ENCODE results near the gene PIK3R4. TPM values are rescaled to one million over a fixed set of nuclear protein-coding genes. Genes with fewer than 3 reads are reported as not detected.
A peak's percentile ranks its signal among the peaks of the same experiment; 100 is the strongest.

Gene PIK3R4
- total RNA-seq, 1 experiment from 2014 or later, result 47.3 TPM

DNA sequence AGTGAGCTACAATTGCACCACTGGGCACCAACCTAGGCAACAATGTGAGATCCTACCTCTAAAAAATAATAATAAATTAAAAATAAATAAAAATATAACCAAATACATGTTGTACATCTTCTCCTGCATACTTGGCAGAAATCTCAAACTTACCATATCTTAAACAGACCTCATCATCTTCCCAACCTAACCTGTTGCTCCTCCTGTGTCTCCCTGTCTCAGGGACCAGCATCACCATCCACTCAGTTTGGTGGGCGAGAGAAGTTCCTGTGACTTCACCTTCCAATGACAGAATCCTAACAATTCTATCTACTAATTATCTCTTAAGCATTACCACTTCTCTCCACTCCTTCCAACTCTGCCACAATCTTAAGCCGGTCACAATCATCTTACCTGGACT lies 3.3 kb downstream of the PIK3R4 start:
- peak overlapping the region; percentile 1 for H3K4me3 Mint-ChIP-seq (ENCODE audit: low read depth, unreplicated experiment)
- CTCF ChIA-PET, result no interaction called here
- no peaks in the 10 kb centered on the region for H3K9me3 Mint-ChIP-seq (ENCODE audit: low read depth, unreplicated experiment)
- peaks cover 26% of the 10 kb centered on the region for H3K4me1 Mint-ChIP-seq (ENCODE audit: low read depth, unreplicated experiment)
- no TSS peak for BruUV-seq (replicated peaks)
- H3K27ac Mint-ChIP-seq (ENCODE audit: unreplicated experiment), result no peak overlapping the region
- intact Hi-C loops (cut with micrococcal nuclease; ENCODE audit: unreplicated experiment), result no loop called here
- no peak for DNase-seq
- TF ChIP-seq, protein P1, sequence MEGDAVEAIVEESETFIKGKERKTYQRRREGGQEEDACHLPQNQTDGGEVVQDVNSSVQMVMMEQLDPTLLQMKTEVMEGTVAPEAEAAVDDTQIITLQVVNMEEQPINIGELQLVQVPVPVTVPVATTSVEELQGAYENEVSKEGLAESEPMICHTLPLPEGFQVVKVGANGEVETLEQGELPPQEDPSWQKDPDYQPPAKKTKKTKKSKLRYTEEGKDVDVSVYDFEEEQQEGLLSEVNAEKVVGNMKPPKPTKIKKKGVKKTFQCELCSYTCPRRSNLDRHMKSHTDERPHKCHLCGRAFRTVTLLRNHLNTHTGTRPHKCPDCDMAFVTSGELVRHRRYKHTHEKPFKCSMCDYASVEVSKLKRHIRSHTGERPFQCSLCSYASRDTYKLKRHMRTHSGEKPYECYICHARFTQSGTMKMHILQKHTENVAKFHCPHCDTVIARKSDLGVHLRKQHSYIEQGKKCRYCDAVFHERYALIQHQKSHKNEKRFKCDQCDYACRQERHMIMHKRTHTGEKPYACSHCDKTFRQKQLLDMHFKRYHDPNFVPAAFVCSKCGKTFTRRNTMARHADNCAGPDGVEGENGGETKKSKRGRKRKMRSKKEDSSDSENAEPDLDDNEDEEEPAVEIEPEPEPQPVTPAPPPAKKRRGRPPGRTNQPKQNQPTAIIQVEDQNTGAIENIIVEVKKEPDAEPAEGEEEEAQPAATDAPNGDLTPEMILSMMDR (IDR thresholded peaks at IDR 0.05; ENCODE audit: unreplicated experiment), result no peak
- H3K36me3 Mint-ChIP-seq (ENCODE audit: insufficient read depth, unreplicated experiment), result peaks cover 47% of the 10 kb centered on the region
- no peaks in the 10 kb centered on the region for H3K27me3 Mint-ChIP-seq (ENCODE audit: unreplicated experiment)

DNA sequence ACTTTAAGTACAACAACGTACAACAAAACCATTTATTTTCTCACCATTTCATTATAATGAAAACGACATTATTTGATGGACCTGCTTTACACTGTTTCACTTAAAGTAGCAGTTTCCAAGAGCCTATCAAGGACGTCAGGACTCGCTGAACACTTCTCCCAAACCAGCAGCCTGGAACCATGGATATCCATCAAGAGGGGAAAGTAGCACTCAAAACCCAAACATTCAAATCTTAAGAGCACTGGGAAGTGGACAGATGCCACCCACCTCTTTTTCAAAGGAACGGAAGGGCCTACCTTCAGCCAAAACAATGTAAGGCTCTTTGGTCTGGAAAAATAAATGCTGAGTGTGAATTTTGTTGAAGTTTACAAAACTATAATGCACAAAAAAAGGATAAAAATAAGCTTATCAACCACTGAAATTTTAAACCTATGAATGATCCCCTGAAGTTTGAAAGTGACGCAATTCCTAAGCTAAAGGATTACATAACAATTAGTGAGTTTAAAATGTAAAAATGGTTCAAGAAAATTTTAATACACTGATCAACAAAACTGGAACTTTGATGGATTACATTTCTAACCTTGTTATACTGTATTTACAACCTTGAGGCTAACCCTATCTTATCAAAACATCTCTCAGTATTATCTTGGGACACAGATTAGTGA lies 4.6 kb downstream of the PIK3R4 start:
- Mint-ChIP-seq H3K9me3 (ENCODE audit: low read depth, unreplicated experiment) (no peaks in the 10 kb centered on the region), H3K27me3 (ENCODE audit: unreplicated experiment) (no peaks in the 10 kb centered on the region), H3K27ac (ENCODE audit: unreplicated experiment) (no peak overlapping the region), H3K4me1 (ENCODE audit: low read depth, unreplicated experiment) (peaks cover 26% of the 10 kb centered on the region), H3K36me3 (ENCODE audit: insufficient read depth, unreplicated experiment) (peaks cover 42% of the 10 kb centered on the region), H3K4me3 (ENCODE audit: low read depth, unreplicated experiment) (no peak overlapping the region)
- CTCF ChIA-PET, result interaction anchor here (0.8 kb wide), 1 partner anchor 108 kb away, joined by 3 read pairs; no protein-coding TSS in a partner anchor
- no TSS peak for BruUV-seq (replicated peaks)
- intact Hi-C loops (cut with micrococcal nuclease; ENCODE audit: unreplicated experiment), result no loop called here
- DNase-seq, result no peak
- TF ChIP-seq, protein P1 (IDR thresholded peaks at IDR 0.05; ENCODE audit: unreplicated experiment), result no peak

DNA sequence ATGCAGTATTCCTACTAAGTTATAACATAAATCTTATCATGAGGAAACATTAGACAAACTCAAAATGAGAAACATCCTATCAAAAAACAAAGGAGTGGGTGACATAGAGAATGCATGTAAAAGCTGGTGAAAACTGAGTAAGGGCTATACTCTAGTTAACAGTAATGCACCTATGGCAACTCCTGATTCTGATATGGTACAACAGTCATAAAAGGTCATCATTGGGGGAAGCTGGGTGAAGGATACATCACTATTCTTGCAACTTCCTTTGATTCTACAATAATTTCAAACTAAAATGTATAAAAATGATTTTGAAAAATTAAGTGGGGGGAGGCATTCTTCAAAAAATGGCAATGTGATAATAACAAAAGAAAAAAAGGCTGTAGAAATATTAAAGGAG lies 6.8 kb downstream of the PIK3R4 start:
- DNase-seq, result no peak
- Mint-ChIP-seq H3K27ac (ENCODE audit: unreplicated experiment) (no peak overlapping the region), H3K4me1 (ENCODE audit: low read depth, unreplicated experiment) (peaks cover 26% of the 10 kb centered on the region), H3K36me3 (ENCODE audit: insufficient read depth, unreplicated experiment) (peaks cover 28% of the 10 kb centered on the region), H3K4me3 (ENCODE audit: low read depth, unreplicated experiment) (no peak overlapping the region), H3K9me3 (ENCODE audit: low read depth, unreplicated experiment) (no peaks in the 10 kb centered on the region), H3K27me3 (ENCODE audit: unreplicated experiment) (no peaks in the 10 kb centered on the region)
- BruUV-seq (replicated peaks), result no TSS peak
- intact Hi-C loops (cut with micrococcal nuclease; ENCODE audit: unreplicated experiment), result no loop called here
- CTCF ChIA-PET, result no interaction called here
- TF ChIP-seq, protein P1 (IDR thresholded peaks at IDR 0.05; ENCODE audit: unreplicated experiment), result no peak

DNA sequence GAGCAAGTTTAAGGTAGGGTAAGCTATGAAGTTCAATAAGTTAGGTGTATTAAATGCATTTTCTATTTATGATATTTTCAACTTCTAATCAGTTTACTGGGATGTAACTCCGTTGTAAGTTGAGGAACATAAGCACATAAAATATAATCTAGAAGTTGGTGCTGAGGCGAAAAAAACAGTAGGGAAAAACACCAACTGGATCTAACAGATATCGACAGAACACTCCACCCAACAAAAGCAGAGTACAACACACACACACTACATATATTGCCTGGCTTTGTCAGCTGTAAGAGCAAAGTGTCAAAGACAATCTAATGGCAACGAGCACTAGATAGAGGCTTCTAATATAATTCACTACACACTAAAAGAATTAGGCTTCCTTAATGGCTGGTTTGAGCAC lies 8.4 kb downstream of the PIK3R4 start:
- no TSS peak for BruUV-seq (replicated peaks)

More for the DNA sequence above, 8.4 kb downstream of the PIK3R4 start:
- intact Hi-C loops (cut with micrococcal nuclease; ENCODE audit: unreplicated experiment), result no loop called here
- TF ChIP-seq, protein P1 (IDR thresholded peaks at IDR 0.05; ENCODE audit: unreplicated experiment), result no peak
- Mint-ChIP-seq H3K4me3 (ENCODE audit: low read depth, unreplicated experiment) (no peak overlapping the region), H3K36me3 (ENCODE audit: insufficient read depth, unreplicated experiment) (peaks cover 21% of the 10 kb centered on the region), H3K27ac (ENCODE audit: unreplicated experiment) (no peak overlapping the region), H3K27me3 (ENCODE audit: unreplicated experiment) (no peaks in the 10 kb centered on the region), H3K9me3 (ENCODE audit: low read depth, unreplicated experiment) (no peaks in the 10 kb centered on the region), H3K4me1 (ENCODE audit: low read depth, unreplicated experiment) (peaks cover 18% of the 10 kb centered on the region)
- CTCF ChIA-PET, result interaction anchor here (1.1 kb wide), 1 partner anchor 8 kb away, joined by 3 read pairs; the partner anchor contains the start of gene PIK3R4
- DNase-seq, result no peak
